GM15510 (cell line): ENCODE results near the gene PTPRT.

Source experiments
- POLR2A ChIP-seq: IDR thresholded peaks from 3 replicates; pipeline ENCODE4 v1.6.1; 2011; ENCODE audit warnings: borderline replicate concordance; ENCODE audit not compliant: insufficient read length; ENCODE audit errors: extremely low read depth

PTPRT gene

GRCh38 chr20:42611889-42612837 lies 577.5 kb downstream of the PTPRT start:
- no peak for TF ChIP-seq POLR2A

- no peak for TF ChIP-seq POLR2A
Observed at GRCh38 chr20:42611423-42611822, 578.3 kb downstream of the PTPRT start.

GRCh38 chr20:42610070-42610469 lies 579.6 kb downstream of the PTPRT start:
- TF ChIP-seq POLR2A, result no peak

- no peak for TF ChIP-seq POLR2A
Observed at GRCh38 chr20:42609618-42610017, 580.1 kb downstream of the PTPRT start.

GRCh38 chr20:42604998-42605956 lies 584.4 kb downstream of the PTPRT start:
- no peak for TF ChIP-seq POLR2A

- no peak for TF ChIP-seq POLR2A
Observed at GRCh38 chr20:42603655-42604054, 586.1 kb downstream of the PTPRT start.

- no peak for TF ChIP-seq POLR2A
Observed at GRCh38 chr20:42598581-42598980, 591.1 kb downstream of the PTPRT start.

GRCh38 chr20:42595625-42596024 lies 594.1 kb downstream of the PTPRT start:
- TF ChIP-seq POLR2A, result no peak

GRCh38 chr20:42594659-42595058 lies 595.0 kb downstream of the PTPRT start:
- TF ChIP-seq POLR2A, result no peak

- TF ChIP-seq POLR2A, result no peak
Observed at GRCh38 chr20:42594011-42594410, 595.7 kb downstream of the PTPRT start.

GRCh38 chr20:42589976-42590639 lies 599.6 kb downstream of the PTPRT start:
- no peak for TF ChIP-seq POLR2A

- no peak for TF ChIP-seq POLR2A
Observed at GRCh38 chr20:42588847-42589246, 600.9 kb downstream of the PTPRT start.

- TF ChIP-seq POLR2A, result no peak
Observed at GRCh38 chr20:42587427-42587826, 602.3 kb downstream of the PTPRT start.

GRCh38 chr20:42581311-42581710 lies 608.4 kb downstream of the PTPRT start:
- TF ChIP-seq POLR2A, result no peak

- TF ChIP-seq POLR2A, result no peak
Observed at GRCh38 chr20:42576167-42576566, 613.5 kb downstream of the PTPRT start.
